ENCODE measurements around the gene FANCI.

FANCI gene

GRCh38 chr15:89330881-89331595 lies 87.3 kb downstream of the FANCI start:
- DNase-seq: peak in 1 of 51 donors; percentile 18

- DNase-seq: no peak
Observed at GRCh38 chr15:89332446-89332845, 88.7 kb downstream of the FANCI start.

GRCh38 chr15:89333011-89333860 lies 89.5 kb downstream of the FANCI start:
- no peak for DNase-seq

- DNase-seq: peak in 2 of 51 donors; percentile 51 to 59
Observed at GRCh38 chr15:89333959-89334509, 90.3 kb downstream of the FANCI start.

- peak; percentile 80 to 100 (median 98) for DNase-seq
Observed at GRCh38 chr15:89334510-89335297, 90.9 kb downstream of the FANCI start, which contains the start of gene POLG. Gene POLG (minus strand): TSS chr15:89334824. CDS start chr15:89333754, 1,070 bp downstream.

- DNase-seq: peak in 18 of 51 donors; percentile 25 to 89 (median 54)
Observed at GRCh38 chr15:89335298-89336041, 91.7 kb downstream of the FANCI start.

- DNase-seq: no peak
Observed at GRCh38 chr15:89338036-89338435, 94.3 kb downstream of the FANCI start.

- DNase-seq: no peak
Observed at GRCh38 chr15:89340573-89340972, 96.8 kb downstream of the FANCI start.

- peak in 1 of 51 donors; percentile 7 for DNase-seq
Observed at GRCh38 chr15:89341316-89342005, 97.7 kb downstream of the FANCI start.

GRCh38 chr15:89342840-89343239 lies 99.1 kb downstream of the FANCI start:
- DNase-seq: no peak

- DNase-seq: no peak
Observed at GRCh38 chr15:89345248-89345647, 101.5 kb downstream of the FANCI start.

GRCh38 chr15:89346516-89347231 lies 102.9 kb downstream of the FANCI start:
- no peak for DNase-seq

GRCh38 chr15:89349206-89349558 lies 105.4 kb downstream of the FANCI start:
- DNase-seq: peak in 2 of 51 donors; percentile 77 to 83

GRCh38 chr15:89352476-89352875 lies 108.7 kb downstream of the FANCI start:
- DNase-seq: no peak

GRCh38 chr15:89353991-89354390 lies 110.2 kb downstream of the FANCI start:
- DNase-seq: no peak

GRCh38 chr15:89356634-89357298 lies 113.0 kb downstream of the FANCI start:
- peak in 24 of 51 donors; percentile 15 to 57 (median 39) for DNase-seq

GRCh38 chr15:89358435-89358754 lies 114.6 kb downstream of the FANCI start:
- DNase-seq: no peak

GRCh38 chr15:89358755-89359439 lies 115.1 kb downstream of the FANCI start:
- peak in 48 of 51 donors; percentile 21 to 93 (median 74) for DNase-seq
